ENCODE results near the gene CDRT4.

The CDRT4 gene

GRCh38 chr17:15431196-15431595 lies 36.2 kb downstream of the CDRT4 start:
- no peak for DNase-seq

GRCh38 chr17:15424521-15424920 lies 42.9 kb downstream of the CDRT4 start:
- DNase-seq: no peak

- no peak for DNase-seq
Observed at GRCh38 chr17:15422392-15422965, 44.9 kb downstream of the CDRT4 start.

- no peak for DNase-seq
Observed at GRCh38 chr17:15418781-15419180, 48.6 kb downstream of the CDRT4 start.

GRCh38 chr17:15414532-15415306 lies 52.7 kb downstream of the CDRT4 start:
- no peak for DNase-seq

GRCh38 chr17:15413101-15413771 lies 54.2 kb downstream of the CDRT4 start:
- DNase-seq: no peak

- no peak for DNase-seq
Observed at GRCh38 chr17:15412606-15413005, 54.8 kb downstream of the CDRT4 start.

- no peak for DNase-seq
Observed at GRCh38 chr17:15411384-15412198, 55.8 kb downstream of the CDRT4 start.

- DNase-seq: no peak
Observed at GRCh38 chr17:15409721-15410250, 57.6 kb downstream of the CDRT4 start.

- no peak for DNase-seq
Observed at GRCh38 chr17:15408803-15409202, 58.6 kb downstream of the CDRT4 start.

- DNase-seq: no peak
Observed at GRCh38 chr17:15406081-15406480, 61.3 kb downstream of the CDRT4 start.

GRCh38 chr17:15405058-15405415 lies 62.4 kb downstream of the CDRT4 start:
- DNase-seq: no peak

- DNase-seq: no peak
Observed at GRCh38 chr17:15404106-15405057, 63.0 kb downstream of the CDRT4 start.

GRCh38 chr17:15403276-15403939 lies 64.0 kb downstream of the CDRT4 start:
- no peak for DNase-seq

GRCh38 chr17:15399443-15399842 lies 68.0 kb downstream of the CDRT4 start:
- no peak for DNase-seq

GRCh38 chr17:15398736-15399331 lies 68.6 kb downstream of the CDRT4 start:
- DNase-seq: no peak

GRCh38 chr17:15398291-15398690 lies 69.1 kb downstream of the CDRT4 start:
- DNase-seq: no peak

- no peak for DNase-seq
Observed at GRCh38 chr17:15397620-15398019, 69.8 kb downstream of the CDRT4 start.

GRCh38 chr17:15395091-15395490 lies 72.3 kb downstream of the CDRT4 start:
- no peak for DNase-seq

- no peak for DNase-seq
Observed at GRCh38 chr17:15393414-15393813, 74.0 kb downstream of the CDRT4 start.

- DNase-seq: no peak
Observed at GRCh38 chr17:15392326-15392741, 75.1 kb downstream of the CDRT4 start.

Measured in CD4-positive, alpha-beta T cell treated with Interferon gamma for 1 hour (primary cell).